ENCODE data around the gene CDH26.

The CDH26 gene

GRCh38 chr20:60048634-60049521 lies 90.7 kb downstream of the CDH26 start:
- no peak for TF ChIP-seq CTCF (IDR thresholded peaks at IDR 0.05; ENCODE audit: control extremely low read depth, extremely low read depth, low read depth, missing control alignments)
- CTCF ChIA-PET: interaction anchor here (1.2 kb wide), 1 partner anchor 9 kb away, joined by 5 read pairs; no protein-coding TSS in a partner anchor
- no peak for DNase-seq (ENCODE audit: extremely low spot score)
- POLR2A ChIA-PET: no interaction called here

DNA sequence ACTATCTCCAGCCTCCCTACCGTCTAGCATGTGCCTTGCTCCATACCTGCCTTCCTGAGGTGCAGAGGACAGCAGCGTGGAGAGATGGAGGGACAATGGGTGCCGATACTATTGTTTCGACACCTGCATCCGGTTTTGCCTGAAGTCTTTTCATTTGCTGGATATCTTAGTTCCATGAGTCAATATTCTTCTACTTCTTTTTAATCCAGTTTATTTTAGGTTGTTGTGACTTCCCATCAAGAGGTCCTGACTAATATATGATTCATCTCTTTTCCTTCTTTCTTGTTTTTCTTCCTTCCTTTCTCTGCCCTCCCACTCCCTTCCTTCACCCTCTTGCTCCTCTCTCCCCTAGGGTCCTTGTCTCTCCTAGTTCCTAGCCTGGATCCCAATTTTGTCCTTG lies 91.4 kb downstream of the CDH26 start:
- TF ChIP-seq CTCF (IDR thresholded peaks at IDR 0.05; ENCODE audit: control extremely low read depth, extremely low read depth, low read depth, missing control alignments): no peak
- DNase-seq (ENCODE audit: extremely low spot score): no peak
- ChIA-PET POLR2A (no interaction called here), CTCF (no interaction called here)

DNA sequence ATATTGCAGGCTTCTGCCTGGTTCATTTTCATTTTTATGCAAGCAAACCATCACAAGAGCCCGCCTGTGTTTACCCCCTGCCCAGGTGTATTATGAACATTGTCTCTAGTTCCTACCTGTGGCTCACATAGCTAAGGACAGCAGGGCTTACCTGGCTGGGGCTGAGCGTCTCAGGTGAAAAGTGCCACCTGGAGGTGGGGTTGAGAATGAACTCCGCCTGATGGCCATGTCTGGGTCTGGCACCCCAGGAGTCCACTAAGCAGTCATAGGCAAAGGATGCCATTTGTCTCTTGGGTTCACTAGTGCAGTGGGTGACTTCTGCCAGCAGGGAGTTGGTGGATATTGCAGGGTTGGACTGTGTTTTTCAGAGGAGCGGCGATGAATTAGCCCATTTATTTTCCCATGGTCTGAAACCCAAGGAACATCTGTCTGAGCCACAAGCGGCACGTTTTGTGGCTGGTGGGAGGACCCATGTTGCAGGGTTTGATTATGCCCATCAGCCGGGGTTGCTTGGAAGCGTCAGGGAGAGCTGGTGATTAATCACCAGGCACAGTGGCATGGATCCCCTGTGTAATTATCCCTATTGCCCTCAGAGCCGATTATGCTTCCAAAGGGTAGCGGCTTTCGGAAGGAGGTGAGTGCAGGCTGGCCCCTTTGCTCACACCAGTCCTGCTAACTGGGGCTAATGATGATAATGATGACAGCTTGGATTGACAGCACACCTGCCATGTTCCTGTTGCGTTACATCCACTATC lies 92.1 kb downstream of the CDH26 start:
- DNase-seq (ENCODE audit: extremely low spot score): no peak
- peak; percentile 12 for TF ChIP-seq CTCF (IDR thresholded peaks at IDR 0.05; ENCODE audit: control extremely low read depth, extremely low read depth, low read depth, missing control alignments)
- ChIA-PET POLR2A (no interaction called here), CTCF (no interaction called here)

- ChIA-PET POLR2A (no interaction called here), CTCF (interaction anchor here (0.7 kb wide), 1 partner anchor 210 kb away, joined by 3 read pairs; no protein-coding TSS in a partner anchor)
- TF ChIP-seq CTCF (IDR thresholded peaks at IDR 0.05; ENCODE audit: control extremely low read depth, extremely low read depth, low read depth, missing control alignments): no peak
- no peak for DNase-seq (ENCODE audit: extremely low spot score)
Measured at GRCh38 chr20:60051911-60052310, 93.7 kb downstream of the CDH26 start.

- DNase-seq (ENCODE audit: extremely low spot score): no peak
- CTCF ChIA-PET: interaction anchor here (0.7 kb wide), 1 partner anchor 210 kb away, joined by 3 read pairs; no protein-coding TSS in a partner anchor
- TF ChIP-seq CTCF (IDR thresholded peaks at IDR 0.05; ENCODE audit: control extremely low read depth, extremely low read depth, low read depth, missing control alignments): no peak
- POLR2A ChIA-PET: no interaction called here
Measured at GRCh38 chr20:60052322-60052721, 94.1 kb downstream of the CDH26 start.

- POLR2A ChIA-PET: no interaction called here
- TF ChIP-seq CTCF (IDR thresholded peaks at IDR 0.05; ENCODE audit: control extremely low read depth, extremely low read depth, low read depth, missing control alignments): no peak
Measured at GRCh38 chr20:60053125-60053817, 95.0 kb downstream of the CDH26 start.

More at GRCh38 chr20:60053125-60053817, 95.0 kb downstream of the CDH26 start:
- DNase-seq (ENCODE audit: extremely low spot score): no peak
- CTCF ChIA-PET: no interaction called here
